ENCODE results near the gene GRAMD1B. TPM values are rescaled to one million over a fixed set of nuclear protein-coding genes. Genes with fewer than 3 reads are reported as not detected.

The GRAMD1B gene
- total RNA-seq, 4 donors from 2014 or later: 0.08 to 0.64 (median 0.42) TPM

DNA sequence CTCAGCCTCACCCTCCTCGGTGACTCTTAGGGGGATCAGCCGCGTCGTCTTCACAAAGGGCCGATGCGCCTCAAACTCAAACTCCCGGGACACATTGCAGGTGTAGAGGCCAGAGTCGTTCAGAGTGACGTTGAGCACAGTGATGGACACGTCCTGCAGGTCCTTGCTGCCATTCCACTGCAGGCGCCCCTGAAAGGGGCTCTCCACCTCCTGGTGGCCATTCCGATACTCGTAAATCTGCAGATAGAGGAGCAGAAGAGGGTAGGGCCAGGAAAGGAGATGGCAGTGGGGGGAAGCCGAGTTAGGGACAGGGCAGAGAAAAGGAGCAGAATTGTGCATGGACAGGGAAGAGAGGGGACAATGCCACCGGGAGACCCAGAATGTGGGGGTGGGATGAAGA lies 212.4 kb downstream of the GRAMD1B start:
- Histone ChIP-seq H3K4me1 (peaks cover 4% of the 10 kb centered on the region), H3K9me3 (no peaks in the 10 kb centered on the region), H3K27ac (no peak overlapping the region), H3K36me3 (no peaks in the 10 kb centered on the region), H3K4me3 (no peak overlapping the region), H3K27me3 (peaks cover 3% of the 10 kb centered on the region)
- TF ChIP-seq, protein P1, sequence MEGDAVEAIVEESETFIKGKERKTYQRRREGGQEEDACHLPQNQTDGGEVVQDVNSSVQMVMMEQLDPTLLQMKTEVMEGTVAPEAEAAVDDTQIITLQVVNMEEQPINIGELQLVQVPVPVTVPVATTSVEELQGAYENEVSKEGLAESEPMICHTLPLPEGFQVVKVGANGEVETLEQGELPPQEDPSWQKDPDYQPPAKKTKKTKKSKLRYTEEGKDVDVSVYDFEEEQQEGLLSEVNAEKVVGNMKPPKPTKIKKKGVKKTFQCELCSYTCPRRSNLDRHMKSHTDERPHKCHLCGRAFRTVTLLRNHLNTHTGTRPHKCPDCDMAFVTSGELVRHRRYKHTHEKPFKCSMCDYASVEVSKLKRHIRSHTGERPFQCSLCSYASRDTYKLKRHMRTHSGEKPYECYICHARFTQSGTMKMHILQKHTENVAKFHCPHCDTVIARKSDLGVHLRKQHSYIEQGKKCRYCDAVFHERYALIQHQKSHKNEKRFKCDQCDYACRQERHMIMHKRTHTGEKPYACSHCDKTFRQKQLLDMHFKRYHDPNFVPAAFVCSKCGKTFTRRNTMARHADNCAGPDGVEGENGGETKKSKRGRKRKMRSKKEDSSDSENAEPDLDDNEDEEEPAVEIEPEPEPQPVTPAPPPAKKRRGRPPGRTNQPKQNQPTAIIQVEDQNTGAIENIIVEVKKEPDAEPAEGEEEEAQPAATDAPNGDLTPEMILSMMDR (IDR thresholded peaks at IDR 0.05): no peak
- TF ChIP-seq POLR2A (IDR thresholded peaks at IDR 0.05) (no peak), EP300 (IDR thresholded peaks at IDR 0.05) (no peak), POLR2AphosphoS5 (IDR thresholded peaks at IDR 0.05) (no peak)
- no peak for DNase-seq (ENCODE audit: low spot score in 2 of 2)
- WGBS: 85% methylated on average over 15 of the region's 15 CpGs

DNA sequence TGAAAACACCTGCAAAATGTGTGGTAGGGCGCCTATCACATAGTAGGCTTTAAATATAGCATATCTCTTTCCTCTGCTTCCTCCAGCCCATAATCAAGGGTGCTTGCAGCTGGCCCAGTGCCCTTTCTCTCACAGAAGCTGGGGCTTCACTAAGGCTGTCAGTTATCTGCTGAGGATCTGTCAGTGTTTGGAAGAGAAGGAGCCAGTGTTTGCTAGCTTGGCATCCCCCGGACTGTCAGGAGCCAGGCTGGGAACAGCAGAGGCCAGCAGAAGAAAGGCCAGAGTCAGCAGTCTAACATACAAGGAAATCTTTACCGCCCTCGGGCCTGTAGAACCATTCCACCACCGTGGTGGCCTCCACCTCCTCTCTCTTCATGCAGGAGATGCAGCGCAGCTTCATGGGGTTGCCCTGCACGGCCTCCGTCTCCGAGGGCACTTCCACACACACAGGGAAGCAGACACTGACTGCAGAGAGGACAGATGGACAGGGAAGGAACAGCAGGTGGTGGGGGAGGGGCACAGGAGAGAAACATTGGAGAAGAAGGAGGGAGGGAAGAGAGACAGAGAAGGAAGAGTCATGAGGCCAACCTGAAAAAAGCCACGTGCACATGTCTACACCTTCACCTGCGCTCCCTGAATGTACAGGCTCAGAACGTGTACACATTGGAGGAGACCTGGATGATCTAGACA lies 215.4 kb downstream of the GRAMD1B start:
- no peak for DNase-seq (ENCODE audit: low spot score in 2 of 2)
- Histone ChIP-seq H3K4me1 (peaks cover 4% of the 10 kb centered on the region), H3K9me3 (no peaks in the 10 kb centered on the region), H3K27ac (no peak overlapping the region), H3K27me3 (peaks cover 3% of the 10 kb centered on the region), H3K4me3 (no peak overlapping the region), H3K36me3 (no peaks in the 10 kb centered on the region)
- 83% methylated on average over 11 of the region's 12 CpGs for WGBS
- TF ChIP-seq POLR2A (IDR thresholded peaks at IDR 0.05): no peak
- TF ChIP-seq EP300 (IDR thresholded peaks at IDR 0.05): no peak
- TF ChIP-seq, protein P1 (IDR thresholded peaks at IDR 0.05): no peak
- TF ChIP-seq POLR2AphosphoS5 (IDR thresholded peaks at IDR 0.05): no peak

DNA sequence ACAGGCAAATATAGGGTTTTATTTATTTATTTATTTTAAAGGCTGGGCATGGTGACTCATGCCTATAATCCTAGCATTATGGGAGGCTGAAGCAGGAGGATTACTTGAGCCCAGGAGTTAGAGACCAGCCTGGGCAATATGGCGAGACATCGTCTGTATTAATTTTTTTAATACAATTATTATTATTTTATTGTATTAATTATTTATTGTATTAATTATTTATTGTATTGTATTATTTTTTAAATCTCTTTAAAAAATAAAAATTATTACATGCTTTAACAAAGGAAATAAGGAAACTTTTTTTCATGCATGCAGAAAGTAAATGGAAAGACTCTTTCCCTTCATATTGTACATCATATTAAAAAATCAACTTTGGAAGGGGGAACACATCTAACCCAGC lies 220.8 kb downstream of the GRAMD1B start:
- no peak for DNase-seq (ENCODE audit: low spot score in 2 of 2)
- Histone ChIP-seq H3K4me3 (no peak overlapping the region), H3K27ac (no peak overlapping the region), H3K27me3 (peaks cover 30% of the 10 kb centered on the region), H3K9me3 (no peaks in the 10 kb centered on the region), H3K4me1 (peaks cover 19% of the 10 kb centered on the region), H3K36me3 (no peaks in the 10 kb centered on the region)
- TF ChIP-seq POLR2AphosphoS5 (IDR thresholded peaks at IDR 0.05) (no peak), POLR2A (IDR thresholded peaks at IDR 0.05) (no peak), EP300 (IDR thresholded peaks at IDR 0.05) (no peak)
- TF ChIP-seq, protein P1 (IDR thresholded peaks at IDR 0.05): no peak
- 96% methylated on average over 2 of the region's 2 CpGs for WGBS

DNA sequence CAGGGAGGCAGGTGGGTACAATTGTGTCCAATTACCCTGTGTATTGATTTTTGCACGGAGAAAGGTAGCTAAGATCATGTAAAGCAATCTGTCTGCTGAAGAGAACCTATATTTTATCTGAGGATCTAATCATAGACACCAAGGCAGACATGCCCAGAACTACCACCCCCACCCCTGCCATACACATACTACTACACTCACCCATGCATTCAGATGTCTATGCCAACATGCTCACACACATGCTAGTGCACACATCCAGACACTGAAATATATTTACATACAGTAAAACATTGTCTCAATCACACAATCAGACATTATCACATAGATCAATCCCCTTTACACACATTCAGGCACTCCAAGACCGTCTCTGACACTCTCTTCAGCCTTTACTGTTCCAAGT lies 222.5 kb downstream of the GRAMD1B start:
- TF ChIP-seq EP300 (IDR thresholded peaks at IDR 0.05) (no peak), POLR2AphosphoS5 (IDR thresholded peaks at IDR 0.05) (no peak), POLR2A (IDR thresholded peaks at IDR 0.05) (no peak)
- TF ChIP-seq, protein P1 (IDR thresholded peaks at IDR 0.05): no peak

DNA sequence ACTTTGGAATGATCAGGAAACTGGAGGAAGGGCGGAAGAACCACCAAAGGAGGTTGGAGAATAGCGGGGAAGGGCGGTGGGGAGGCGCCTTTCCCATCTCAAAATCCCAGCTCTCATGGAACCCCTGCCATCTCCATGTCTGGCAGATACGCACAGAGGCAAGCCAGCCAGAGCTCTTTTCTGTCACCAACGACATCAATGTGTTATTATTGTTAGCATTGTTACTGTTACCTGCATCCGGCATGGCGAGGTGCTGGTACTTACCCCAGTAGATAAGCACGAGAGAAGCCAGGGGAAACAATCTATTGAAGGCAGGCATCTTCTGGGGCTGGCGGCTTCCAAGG lies 223.4 kb downstream of the GRAMD1B start:
- no peak overlapping the region for H3K27ac ChIP-seq
- no peak for TF ChIP-seq POLR2A (IDR thresholded peaks at IDR 0.05)
- TF ChIP-seq, protein P1 (IDR thresholded peaks at IDR 0.05): no peak
- TF ChIP-seq EP300 (IDR thresholded peaks at IDR 0.05): no peak
- no peak for TF ChIP-seq POLR2AphosphoS5 (IDR thresholded peaks at IDR 0.05)
- H3K4me1 ChIP-seq: peaks cover 19% of the 10 kb centered on the region
- WGBS: 14% methylated on average over 10 of the region's 10 CpGs
- H3K27me3 ChIP-seq: peaks cover 30% of the 10 kb centered on the region
- H3K9me3 ChIP-seq: no peaks in the 10 kb centered on the region
- H3K36me3 ChIP-seq: no peaks in the 10 kb centered on the region
- no peak for DNase-seq (ENCODE audit: low spot score in 2 of 2)
- peak overlapping the region; percentile 67 for H3K4me3 ChIP-seq

More for the DNA sequence above, 222.5 kb downstream of the GRAMD1B start:
- Histone ChIP-seq H3K27me3 (peaks cover 30% of the 10 kb centered on the region), H3K36me3 (no peaks in the 10 kb centered on the region), H3K27ac (no peak overlapping the region), H3K4me3 (no peak overlapping the region), H3K4me1 (peaks cover 19% of the 10 kb centered on the region), H3K9me3 (no peaks in the 10 kb centered on the region)
- 64% methylated on average over 2 of the region's 2 CpGs for WGBS
- DNase-seq (ENCODE audit: low spot score in 2 of 2): no peak

All from suprapubic skin (tissue), 4 donors.